H1 (cell line): ENCODE measurements around the gene MCAT. TPM values are rescaled to one million over a fixed set of nuclear protein-coding genes. Genes with fewer than 3 reads are reported as not detected.

Experiments used
- BRCA1 ChIP-seq: IDR thresholded peaks from 2 replicates; pipeline ENCODE4 v1.6.1; 2012; ENCODE audit warnings: low read depth, low read length, improper control_type of control experiment
- CHD7 ChIP-seq: fragments of 300-600 bp; sonication (generic); IDR thresholded peaks from 2 replicates; pipeline ENCODE4 v1.7.1; 2012; ENCODE audit warnings: low read length, moderate library complexity, mild to moderate bottlenecking, inconsistent platforms; ENCODE audit not compliant: insufficient replicate concordance
- E2F6 ChIP-seq: IDR thresholded peaks from 2 replicates; pipeline ENCODE4 v1.6.1; 2012; ENCODE audit warnings: inconsistent platforms
- polyA plus RNA-seq, 7 experiments: library from polyadenylated mRNA; depleted of rRNA in 3 of 7; stranded (reverse) in 5 of 7; unstranded in 2 of 7; fragments of >200 nt in 5 of 7; fragments of 200-250 nt in 2 of 7; gene quantifications; 1 replicate in 5 of 7; 2 replicates in 1 of 7; 4 replicates in 1 of 7; pipeline versions ENCODE4 v1.2.1 to v1.2.3, GENCODE V29; 2011 to 2013; ENCODE audit warnings: missing spikeins in 2 of 7, mixed read lengths in 2 of 7
- total RNA-seq: library from RNA; stranded (reverse); fragmentation: NEBNext Ultra II Directional; extraction: Animal tissue kit (Norgen Biotek cat#: 25700); gene quantifications from 2 replicates; pipeline ENCODE4 v1.2.1, GENCODE V29; 2021

The MCAT gene
- total and polyA plus RNA-seq, 2 of the 8 experiments (the other 6 are each of a cell fraction or from before 2014, with no cell fraction given): 15.8 to 17.4 TPM

GRCh38 chr22:43180670-43181069 is 37.5 kb upstream of the MCAT start (continued):
- TF ChIP-seq CHD7 (no peak), BRCA1 (no peak), E2F6 (no peak)
